ENCODE measurements around the gene EPN1. TPM values are rescaled to one million over a fixed set of nuclear protein-coding genes. Genes with fewer than 3 reads are reported as not detected.
A peak's percentile ranks its signal among the peaks of the same experiment; 100 is the strongest.

EPN1 gene
- total RNA-seq (2021; fragmentation: NEBNext Ultra II Directional; extraction: Animal tissue kit (Norgen Biotek cat#: 25700)) (200 and 206 TPM in 2 replicates), polyA plus RNA-seq (2011; rRNA removed) (49.6 and 116 TPM in 2 replicates), polyA minus RNA-seq (2011; rRNA and poly(A)+ RNA removed) (55.2 and 69.0 TPM in 2 replicates)
- 75.2 TPM for polyA plus RNA-seq (2011; cell fraction: cytosol; rRNA removed)
- 71.0 TPM for polyA plus RNA-seq (2011; cell fraction: nucleus; rRNA removed)
- 100 to 163 TPM (median 150 TPM) in 4 replicates for polyA plus RNA-seq (2012, experiment 1 of 2)
- polyA plus RNA-seq (2012, experiment 2 of 2), result 137 TPM
- 103 TPM for polyA plus RNA-seq (2013, experiment 1 of 2)
- 111 TPM for polyA plus RNA-seq (2013, experiment 2 of 2)
- 133 TPM for polyA minus RNA-seq (2011; cell fraction: cytosol; rRNA and poly(A)+ RNA removed)
- 43.1 TPM for polyA minus RNA-seq (2011; cell fraction: nucleus; rRNA and poly(A)+ RNA removed)
- long read RNA-seq, experiment 1, full-length matches to known transcripts, result 9 of 170 reads
- long read RNA-seq, experiment 1, partial matches to known transcripts, result 133 of 170 reads
- long read RNA-seq, experiment 1, other reads (novel, unspliced or antisense), result 28 of 170 reads
- long read RNA-seq, experiment 2, result 0 reads

GRCh38 chr19:55674841-55675660, at the start of gene EPN1:
Gene EPN1 (plus strand): TSS chr19:55675226. CDS start chr19:55678628, 3,402 bp downstream.
- no peak within 1 kb of the TSS for H2AFZ ChIP-seq (ENCODE audit: low read length)
- TF ChIP-seq POLR2AphosphoS5 (IDR thresholded peaks at IDR 0.05; ENCODE audit: low read depth, low read length) (peak; percentile 88), YY1 (IDR thresholded peaks at IDR 0.05; ENCODE audit: low read depth, low read length) (no peak), USF2 (IDR thresholded peaks at IDR 0.05; ENCODE audit: low read length) (no peak), EZH2 (IDR thresholded peaks at IDR 0.05; ENCODE audit: low read depth, low read length, severe bottlenecking) (no peak), POU5F1 (IDR thresholded peaks at IDR 0.05; ENCODE audit: low read depth, low read length) (no peak), HDAC6 (IDR thresholded peaks at IDR 0.05; ENCODE audit: low read depth, low read length) (no peak)
- TF ChIP-seq, protein P1, sequence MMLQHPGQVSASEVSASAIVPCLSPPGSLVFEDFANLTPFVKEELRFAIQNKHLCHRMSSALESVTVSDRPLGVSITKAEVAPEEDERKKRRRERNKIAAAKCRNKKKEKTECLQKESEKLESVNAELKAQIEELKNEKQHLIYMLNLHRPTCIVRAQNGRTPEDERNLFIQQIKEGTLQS (IDR thresholded peaks at IDR 0.05; ENCODE audit: insufficient read depth, low read depth, low read length), result no peak

More at GRCh38 chr19:55674841-55675660, at the start of gene EPN1:
- Histone ChIP-seq H3K4me1 (replicated peaks in 1 of 4; ENCODE audit: control insufficient read depth in 3 of 4, insufficient read depth in 4 of 4, low read length in 3 of 4) (peaks cover 0 to 11% (median 6%) of the 10 kb centered on the region in 4 experiments; a peak in 5 of 7 replicates), H3K4me2 (ENCODE audit: insufficient read depth in 1 of 2, low read depth in 2 of 2, low read length in 2 of 2) (peak within 1 kb of the TSS; percentile 70 to 90), H3K14ac (ENCODE audit: insufficient read length) (no peak within 1 kb of the TSS), H4K20me1 (replicated peaks in 1 of 2; ENCODE audit: control insufficient read depth in 1 of 2, insufficient read depth in 2 of 2, low read length in 2 of 2) (peaks cover 15 to 35% of the 10 kb centered on the region in 2 experiments), H3K36me3 (ENCODE audit: control insufficient read depth in 2 of 4, insufficient read depth in 4 of 4, low read length in 3 of 4) (peaks cover 11 to 24% (median 20%) of the 10 kb centered on the region in 4 experiments), H3K4ac (replicated peaks; ENCODE audit: insufficient read length, low read depth, low read length) (no peak within 1 kb of the TSS), H3K23ac (ENCODE audit: insufficient read length) (no peak within 1 kb of the TSS), H3K27ac (ENCODE audit: low read depth, low read length) (peak within 1 kb of the TSS; percentile 68; the same call in 1 of the 2 replicates), H3K79me2 (ENCODE audit: control insufficient read depth in 1 of 2, insufficient read depth in 2 of 2, low read length in 2 of 2) (peaks cover 21 to 69% of the 10 kb centered on the region in 2 experiments), H4K91ac (replicated peaks; ENCODE audit: insufficient read length, low read length) (no peak within 1 kb of the TSS), H2BK20ac (ENCODE audit: low read length) (no peak within 1 kb of the TSS), H3K4me3 (ENCODE audit: extremely low read depth in 1 of 4, insufficient read depth in 2 of 4, low read depth in 3 of 4, low read length in 4 of 4) (peak within 1 kb of the TSS; percentile 83 to 95 (median 92)), H2BK12ac (ENCODE audit: low read depth, low read length) (no peak within 1 kb of the TSS), H2BK120ac (replicated peaks; ENCODE audit: low read depth, low read length) (no peak within 1 kb of the TSS), H4K8ac (ENCODE audit: extremely low read depth, insufficient read depth, low read length) (peak within 1 kb of the TSS; percentile 69; the same call in 1 of the 2 replicates), H3K56ac (replicated peaks; ENCODE audit: insufficient read length, low read depth, low read length) (no peak within 1 kb of the TSS), H2BK15ac (ENCODE audit: low read length) (no peak within 1 kb of the TSS), H3K79me1 (ENCODE audit: low read depth, low read length) (peaks cover 21% of the 10 kb centered on the region), H4K5ac (ENCODE audit: insufficient read length, low read depth, low read length) (no peak within 1 kb of the TSS), H3K23me2 (ENCODE audit: low read depth, low read length) (peaks cover 5% of the 10 kb centered on the region; the same call in 1 of the 2 replicates), H3K18ac (ENCODE audit: extremely low read depth, low read length) (no peak within 1 kb of the TSS; the same call in 1 of the 2 replicates), H3K9me3 (ENCODE audit: insufficient read depth in 2 of 2, low read depth in 1 of 2, low read length in 1 of 2) (no peaks in the 10 kb centered on the region), H2BK5ac (ENCODE audit: low read depth, low read length) (no peak within 1 kb of the TSS), H3K9ac (replicated peaks in 1 of 4; ENCODE audit: extremely low read depth in 1 of 4, low read depth in 3 of 4, low read length in 3 of 4) (peak within 1 kb of the TSS; percentile 76 to 94 (median 80)), H2AK5ac (ENCODE audit: low read depth, low read length) (peak within 1 kb of the TSS; percentile 1; the same call in 1 of the 2 replicates), H3K27me3 (replicated peaks in 1 of 4; ENCODE audit: control insufficient read depth in 3 of 4, extremely low read depth in 1 of 4, insufficient read depth in 3 of 4, low read length in 3 of 4) (no peaks in the 10 kb centered on the region)
- 2% methylated on average over 71 of the region's 101 CpGs; no CpG with 5 or more reads in 1 of the 2 experiments for WGBS, 2 experiments (ENCODE audit: extremely low coverage in 1 of 2, insufficient coverage in 1 of 2, insufficient read length in 1 of 2, insufficient replicate concordance in 2 of 2, low coverage in 1 of 2, low lambda C conversion rate in 2 of 2, missing lambda C conversion rate in 1 of 2)
- CTCF ChIA-PET (ENCODE audit: partially characterized antibody), result interaction anchor here (0.6 to 1.0 kb wide), 2 partner anchors 26 to 28 kb away, joined by 3 read pairs; no protein-coding TSS in a partner anchor
- peak; percentile 32 for FAIRE-seq
- peak; percentile 81 to 98 for DNase-seq (ENCODE audit: low read depth in 1 of 2, low spot score in 2 of 2)
- POLR2A ChIA-PET (ENCODE audit: partially characterized antibody), result interaction anchor here (0.7 to 2.5 kb wide), 8 partner anchors 13 to 555 kb away, joined by 3 to 18 read pairs (median 4); partner anchors contain the start of gene U2AF2

Data from H1 (cell line).